ENCODE results near the gene KLHDC8B. TPM values are rescaled to one million over a fixed set of nuclear protein-coding genes. Genes with fewer than 3 reads are reported as not detected.
A peak's percentile ranks its signal among the peaks of the same experiment; 100 is the strongest.

The KLHDC8B gene
- total and polyA plus RNA-seq, 10 of the 15 experiments (the other 5 are each of a cell fraction or from before 2014, with no cell fraction given), result 0.31 to 1.5 (median 0.85) TPM; not detected in 1

DNA sequence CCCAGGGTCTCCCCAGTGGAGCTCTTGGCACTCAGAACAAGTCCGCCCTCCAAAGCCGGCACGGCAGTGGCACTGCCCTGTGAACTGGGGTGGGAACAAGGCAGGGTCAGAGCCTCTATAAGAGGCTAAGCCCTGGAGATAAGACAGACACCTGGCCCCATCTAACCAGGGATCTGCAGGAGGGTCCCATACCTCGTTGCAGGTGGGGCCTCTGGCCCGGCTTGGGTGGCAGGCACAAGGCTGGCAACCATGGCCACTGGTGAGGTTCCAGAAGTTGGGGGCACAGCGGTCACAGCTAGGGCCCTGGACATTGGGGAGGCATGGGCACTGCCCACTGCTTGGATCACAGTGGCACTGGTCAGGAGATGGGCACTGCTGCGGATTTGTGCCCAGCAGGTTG, 47.2 kb upstream of the KLHDC8B start:
- Histone ChIP-seq H4K20me1 (ENCODE audit: control insufficient read depth, insufficient read depth) (no peaks in the 10 kb centered on the region), H3K27ac (ENCODE audit: control insufficient read depth, insufficient read depth) (no peak overlapping the region), H3K4me2 (ENCODE audit: control insufficient read depth, insufficient read depth) (no peak overlapping the region), H3K27me3 (replicated peaks in 1 of 2; ENCODE audit: control insufficient read depth in 2 of 2, insufficient read depth in 2 of 2, low read length in 1 of 2) (no peaks in the 10 kb centered on the region), H2AFZ (ENCODE audit: control insufficient read depth, low read depth, low read length) (no peak overlapping the region), H3K4me3 (no peak overlapping the region), H3K9me3 (replicated peaks; ENCODE audit: control insufficient read depth, insufficient read depth, low read length) (no peaks in the 10 kb centered on the region), H3K79me2 (ENCODE audit: control insufficient read depth, insufficient read depth, low read length) (peaks cover 13% of the 10 kb centered on the region), H3K36me3 (ENCODE audit: control insufficient read depth in 2 of 2, insufficient read depth in 2 of 2, low read length in 1 of 2) (no peaks in the 10 kb centered on the region), H3K4me1 (ENCODE audit: control insufficient read depth, insufficient read depth, low read length) (peaks cover 9% of the 10 kb centered on the region), H3K9ac (ENCODE audit: control insufficient read depth, insufficient read depth, low read length) (no peak overlapping the region)
- in situ Hi-C loops (cut with MboI), result no loop called here
- FAIRE-seq, result no peak
- ChIA-PET POLR2A (interaction anchor here (0.6 kb wide), 1 partner anchor 212 kb away, joined by 3 read pairs; no protein-coding TSS in a partner anchor), CTCF (interaction anchor here (1.8 kb wide), 1 partner anchor 136 kb away, joined by 13 read pairs; no protein-coding TSS in a partner anchor), SMC1A (ENCODE audit: uncharacterized antibody, unreplicated experiment) (no interaction called here), RAD21 (ENCODE audit: unreplicated experiment) (interaction anchor here (1.2 kb wide), 1 partner anchor 136 kb away, joined by 3 read pairs; no protein-coding TSS in a partner anchor)
- no peak for ATAC-seq
- DNase-seq (ENCODE audit: low read depth, low spot score), result no peak
- BruUV-seq (replicated peaks), result no TSS peak
- 65% methylated on average over 7 of the region's 7 CpGs for WGBS (ENCODE audit: insufficient coverage, insufficient replicate concordance, low lambda C conversion rate, missing lambda C conversion rate)
- TF ChIP-seq NFYB (IDR thresholded peaks at IDR 0.05; ENCODE audit: insufficient read depth, low read depth, low read length), result no peak
- no peak for TF ChIP-seq GATAD2B (conservative IDR thresholded peaks at IDR 0.05; ENCODE audit: low read depth)
- no peak for TF ChIP-seq SUZ12 (IDR thresholded peaks at IDR 0.05; ENCODE audit: unreplicated experiment)
- intact Hi-C loops (cut with micrococcal nuclease; ENCODE audit: unreplicated experiment), result no loop called here

DNA sequence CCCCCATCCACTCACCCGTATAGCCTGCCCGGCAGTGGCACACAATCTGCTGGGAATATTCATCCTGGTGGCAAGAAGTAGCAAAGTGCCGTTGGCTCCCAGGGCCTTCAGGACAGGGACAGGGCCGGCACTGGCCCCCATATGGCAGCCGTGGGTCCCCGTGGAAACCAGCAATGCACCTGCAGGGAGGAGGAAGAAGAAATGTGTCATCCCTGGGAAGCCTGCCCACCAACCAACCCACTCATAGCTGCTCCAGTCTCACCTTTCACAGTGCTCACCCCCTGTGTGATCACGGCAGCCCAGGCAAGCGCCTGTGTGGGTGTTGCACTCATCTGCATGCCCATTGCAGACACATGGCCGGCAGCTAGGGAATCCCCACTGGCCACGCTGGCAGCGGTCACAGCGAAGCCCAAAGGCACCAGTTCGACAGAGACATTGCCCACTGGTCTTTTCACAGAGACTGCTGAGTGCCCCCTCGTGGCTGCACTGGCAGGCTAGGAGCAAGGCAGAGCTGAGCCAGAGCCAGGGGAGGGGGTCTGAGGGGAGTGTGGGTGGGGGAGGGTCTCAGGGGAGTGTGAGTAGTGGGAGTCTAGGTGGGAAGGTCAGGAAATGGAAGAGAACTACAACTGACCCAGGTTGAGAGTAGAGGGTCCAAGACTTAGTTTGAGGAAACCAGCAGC, 46.3 kb upstream of the KLHDC8B start:
- DNase-seq (ENCODE audit: low read depth, low spot score) (no peak), FAIRE-seq (no peak), ATAC-seq (peak; percentile 18; the same call in 2 of the 3 replicates)
- H4K20me1 ChIP-seq (ENCODE audit: control insufficient read depth, insufficient read depth), result no peaks in the 10 kb centered on the region
- H3K4me2 ChIP-seq (ENCODE audit: control insufficient read depth, insufficient read depth), result no peak overlapping the region
- RAD21 ChIA-PET (ENCODE audit: unreplicated experiment), result interaction anchor here (1.2 kb wide), 1 partner anchor 140 kb away, joined by 4 read pairs; no protein-coding TSS in a partner anchor
- intact Hi-C loops (cut with micrococcal nuclease; ENCODE audit: unreplicated experiment) (no loop called here), in situ Hi-C loops (cut with MboI) (no loop called here)
- H3K9ac ChIP-seq (ENCODE audit: control insufficient read depth, insufficient read depth, low read length), result no peak overlapping the region
- H3K9me3 ChIP-seq (replicated peaks; ENCODE audit: control insufficient read depth, insufficient read depth, low read length), result no peaks in the 10 kb centered on the region
- H3K79me2 ChIP-seq (ENCODE audit: control insufficient read depth, insufficient read depth, low read length), result peaks cover 4% of the 10 kb centered on the region
- WGBS (ENCODE audit: insufficient coverage, insufficient replicate concordance, low lambda C conversion rate, missing lambda C conversion rate), result 15% methylated on average over 14 of the region's 14 CpGs
- CTCF ChIA-PET, result interaction anchor here (1.0 to 1.8 kb wide), 4 partner anchors 11 to 137 kb away, joined by 3 to 13 read pairs (median 6); partner anchors contain the start of gene QRICH1
- POLR2A ChIA-PET, result no interaction called here
- H2AFZ ChIP-seq (ENCODE audit: control insufficient read depth, low read depth, low read length), result no peak overlapping the region
- no peak overlapping the region for H3K27ac ChIP-seq (ENCODE audit: control insufficient read depth, insufficient read depth)
- SMC1A ChIA-PET (ENCODE audit: uncharacterized antibody, unreplicated experiment), result interaction anchor here (1.3 kb wide), 1 partner anchor 137 kb away, joined by 4 read pairs; no protein-coding TSS in a partner anchor
- BruUV-seq (replicated peaks), result no TSS peak
- no peaks in the 10 kb centered on the region for H3K27me3 ChIP-seq (replicated peaks in 1 of 2; ENCODE audit: control insufficient read depth in 2 of 2, insufficient read depth in 2 of 2, low read length in 1 of 2)
- no peaks in the 10 kb centered on the region for H3K36me3 ChIP-seq (ENCODE audit: control insufficient read depth in 2 of 2, insufficient read depth in 2 of 2, low read length in 1 of 2)
- no peak overlapping the region for H3K4me3 ChIP-seq
- H3K4me1 ChIP-seq (ENCODE audit: control insufficient read depth, insufficient read depth, low read length), result peaks cover 2% of the 10 kb centered on the region; the same call in 1 of the 2 replicates
- TF ChIP-seq CEBPZ (IDR thresholded peaks at IDR 0.05; ENCODE audit: low read depth, low read length) (no peak), NR2C2 (IDR thresholded peaks at IDR 0.05; ENCODE audit: borderline replicate concordance, control insufficient read depth, insufficient read length, low read depth) (no peak), MYB (IDR thresholded peaks at IDR 0.05; ENCODE audit: borderline replicate concordance, low read depth, low read length) (no peak), PKNOX1 (IDR thresholded peaks at IDR 0.05) (no peak)
- TF ChIP-seq, protein P1, sequence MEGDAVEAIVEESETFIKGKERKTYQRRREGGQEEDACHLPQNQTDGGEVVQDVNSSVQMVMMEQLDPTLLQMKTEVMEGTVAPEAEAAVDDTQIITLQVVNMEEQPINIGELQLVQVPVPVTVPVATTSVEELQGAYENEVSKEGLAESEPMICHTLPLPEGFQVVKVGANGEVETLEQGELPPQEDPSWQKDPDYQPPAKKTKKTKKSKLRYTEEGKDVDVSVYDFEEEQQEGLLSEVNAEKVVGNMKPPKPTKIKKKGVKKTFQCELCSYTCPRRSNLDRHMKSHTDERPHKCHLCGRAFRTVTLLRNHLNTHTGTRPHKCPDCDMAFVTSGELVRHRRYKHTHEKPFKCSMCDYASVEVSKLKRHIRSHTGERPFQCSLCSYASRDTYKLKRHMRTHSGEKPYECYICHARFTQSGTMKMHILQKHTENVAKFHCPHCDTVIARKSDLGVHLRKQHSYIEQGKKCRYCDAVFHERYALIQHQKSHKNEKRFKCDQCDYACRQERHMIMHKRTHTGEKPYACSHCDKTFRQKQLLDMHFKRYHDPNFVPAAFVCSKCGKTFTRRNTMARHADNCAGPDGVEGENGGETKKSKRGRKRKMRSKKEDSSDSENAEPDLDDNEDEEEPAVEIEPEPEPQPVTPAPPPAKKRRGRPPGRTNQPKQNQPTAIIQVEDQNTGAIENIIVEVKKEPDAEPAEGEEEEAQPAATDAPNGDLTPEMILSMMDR (IDR thresholded peaks at IDR 0.05 in 2 of 3, conservative IDR thresholded peaks at IDR 0.05 in 1 of 3; ENCODE audit: control insufficient read depth in 2 of 3, extremely low read depth in 1 of 3, insufficient read depth in 1 of 3, low read depth in 3 of 3, low read length in 3 of 3), result peak in 2 of 3 experiments; percentile 39 to 53; a peak in 4 of 6 replicates

All from GM12878 (cell line).